IMR-90 (cell line): Measurements from ENCODE around the gene SLITRK3. TPM values are rescaled to one million over a fixed set of nuclear protein-coding genes. Genes with fewer than 3 reads are reported as not detected.

Experiments
- polyA plus RNA-seq, 3 experiments: library from polyadenylated mRNA; depleted of rRNA; stranded (reverse); fragments of >200 nt; gene quantifications; 2 replicates each; pipeline ENCODE4 v1.2.3, GENCODE V29; 2012; ENCODE audit warnings: low replicate concordance in 1 of 3
- total RNA-seq: library from RNA; depleted of rRNA; stranded (reverse); fragments of >200 nt; gene quantifications from 2 replicates; pipeline ENCODE4 v1.2.3, GENCODE V29; 2012; rRNA removed

SLITRK3 gene
- total and polyA plus RNA-seq, 2 of the 4 experiments (the other 2 are of a cell fraction) = not detected

Other genes starting within 250 kb of the SLITRK3 start
- gene SI, start 117.9 kb downstream of the SLITRK3 start, total RNA-seq = not detected in 2 replicates
- gene SI, start 117.9 kb downstream of the SLITRK3 start, polyA plus RNA-seq (2012; rRNA removed) = not detected in 2 replicates